C4-2B (cell line): ENCODE measurements around the gene NOS1.

Experiments
- CTCF ChIP-seq: fragments of 450-650 bp; conservative IDR thresholded peaks from 2 replicates; pipeline ENCODE4 v1.5.1; 2017; ENCODE audit warnings: mild to moderate bottlenecking
- ZFX ChIP-seq: fragments of 450-650 bp; IDR thresholded peaks from 2 replicates; pipeline ENCODE4 v1.6.1; 2017

GRCh38 chr12:117190210-117190781 is 171.1 kb downstream of the NOS1 start, which contains the start of gene FBXO21:
- TF ChIP-seq CTCF (no peak), ZFX (peak; percentile 83)
